GM12878 (cell line): ENCODE data around the gene GANC. TPM values are rescaled to one million over a fixed set of nuclear protein-coding genes. Genes with fewer than 3 reads are reported as not detected.

ENCODE experiments used
- ATAC-seq: fragments of 200-7000 bp; cut with Tn5 transposase; 3 replicates; pipeline ENCODE4 v1.9.1; 2020; ENCODE audit warnings: mild to moderate bottlenecking, moderate library complexity
- BruUV-seq: library from RNA; stranded (reverse); fragments of 400-500 nt; replicated peaks from 2 replicates; lab custom pipeline; 2021; lab: Mats Ljungman, UMichigan
- CTCF ChIA-PET: fragments of 300-600 bp; sonication (Branson Sonifier 250); formaldehyde crosslinking; extraction: SDS; loops from one replicate; lab custom pipeline; 2021; ENCODE audit warnings: inconsistent platforms; lab: Yijun Ruan, JAX
- POLR2A ChIA-PET: fragments of 350-600 bp; formaldehyde crosslinking; extraction: SDS; loops from one replicate; lab custom pipeline; 2021; ENCODE audit warnings: inconsistent platforms; lab: Charles Lee
- RAD21 ChIA-PET: fragments of 300-600 bp; sonication (Branson Sonifier 250); formaldehyde crosslinking; loops from one replicate; lab custom pipeline; 2023; ENCODE audit warnings: antibody characterized with exemption; ENCODE audit not compliant: unreplicated experiment; lab: Charles Lee
- SMC1A ChIA-PET: fragments of 300-600 bp; sonication (Branson Sonifier 250); formaldehyde crosslinking; loops from one replicate; lab custom pipeline; 2023; ENCODE audit not compliant: unreplicated experiment, uncharacterized antibody; lab: Charles Lee
- DNase-seq: peaks from one replicate; pipeline ENCODE4 v3.0.0-alpha.2; 2011; ENCODE audit warnings: low read depth, low spot score
- FAIRE-seq: peaks from 3 replicates; lab custom pipeline; 2011; peaks lifted over from hg19 to GRCh38; lab: Jason Lieb, UNC
- H2AFZ ChIP-seq: 2 replicates; pipeline ENCODE4 v1.6.0; 2011; ENCODE audit warnings: low read depth, low read length, control low read depth; ENCODE audit not compliant: control insufficient read depth
- H3K27ac ChIP-seq: 2 replicates; pipeline ENCODE4 v1.5.1; 2011; ENCODE audit warnings: control low read depth; ENCODE audit not compliant: control insufficient read depth, insufficient read depth
- H3K27me3 ChIP-seq, 2 experiments: replicated peaks in 1 of 2; 2 replicates each; pipeline versions ENCODE4 v1.6.0 to v1.6.1; 2011; ENCODE audit warnings: low read length in 1 of 2; ENCODE audit not compliant: control insufficient read depth in 2 of 2, insufficient read depth in 2 of 2
- H3K36me3 ChIP-seq, 2 experiments: 2 replicates each; pipeline ENCODE4 v1.5.1; 2011; ENCODE audit warnings: low read length in 1 of 2; ENCODE audit not compliant: control insufficient read depth in 2 of 2, insufficient read depth in 2 of 2
- H3K4me1 ChIP-seq: 2 replicates; pipeline ENCODE4 v1.6.1; 2011; ENCODE audit warnings: mild to moderate bottlenecking, low read length, moderate library complexity, mixed read lengths; ENCODE audit not compliant: control insufficient read depth, insufficient read depth
- H3K4me2 ChIP-seq: 2 replicates; pipeline ENCODE4 v1.6.0; 2011; ENCODE audit warnings: control low read depth; ENCODE audit not compliant: control insufficient read depth, insufficient read depth
- H3K4me3 ChIP-seq: fragments of 200-600 bp; sonication (generic); 2 replicates; pipeline ENCODE4 v1.5.1; 2016
- H3K79me2 ChIP-seq: 2 replicates; pipeline ENCODE4 v1.6.0; 2011; ENCODE audit warnings: low read length; ENCODE audit not compliant: control insufficient read depth, insufficient read depth
- H3K9ac ChIP-seq: 2 replicates; pipeline ENCODE4 v1.8.0; 2011; ENCODE audit warnings: low read length, control low read depth, mixed read lengths; ENCODE audit not compliant: control insufficient read depth, insufficient read depth
- H3K9me3 ChIP-seq: replicated peaks from 3 replicates; pipeline ENCODE4 v1.5.1; 2011; ENCODE audit warnings: mild to moderate bottlenecking, low read length; ENCODE audit not compliant: control insufficient read depth, insufficient read depth
- H4K20me1 ChIP-seq: 2 replicates; pipeline ENCODE4 v1.6.0; 2011; ENCODE audit not compliant: control insufficient read depth, insufficient read depth
- EP300 ChIP-seq, 2 experiments: fragments of 150-350 bp in 1 of 2; IDR thresholded peaks; 2 replicates each; pipeline ENCODE4 v1.6.1; 2011 to 2012; ENCODE audit warnings: low read depth in 2 of 2, low read length in 2 of 2, borderline replicate concordance in 1 of 2, improper control_type of control experiment in 1 of 2, inconsistent platforms in 1 of 2; ENCODE audit not compliant: control insufficient read depth in 1 of 2
- KDM1A ChIP-seq: fragments of 200-600 bp; sonication (generic); IDR thresholded peaks from 2 replicates; pipeline ENCODE4 v1.6.1; 2016; ENCODE audit warnings: borderline replicate concordance
- MTA3 ChIP-seq: IDR thresholded peaks from 2 replicates; pipeline ENCODE4 v1.6.1; 2012; ENCODE audit warnings: low read length, inconsistent platforms, borderline replicate concordance
- NR2F1 ChIP-seq: fragments of 450-650 bp; conservative IDR thresholded peaks from 2 replicates; pipeline ENCODE4 v1.6.1; 2017; ENCODE audit warnings: mild to moderate bottlenecking
- SMC3 ChIP-seq: IDR thresholded peaks from 2 replicates; pipeline ENCODE4 v1.6.1; 2011; ENCODE audit warnings: low read length, improper control_type of control experiment, borderline replicate concordance
- TAF1 ChIP-seq: IDR thresholded peaks from 2 replicates; pipeline ENCODE4 v1.6.1; 2011; ENCODE audit warnings: mild to moderate bottlenecking, low read depth, low read length, borderline replicate concordance
- WRNIP1 ChIP-seq: IDR thresholded peaks from 2 replicates; pipeline ENCODE4 v1.6.1; 2011; ENCODE audit warnings: low read depth, low read length, improper control_type of control experiment, borderline replicate concordance
- ZBTB4 ChIP-seq: fragments of 450-650 bp; formaldehyde crosslinking; IDR thresholded peaks from 2 replicates; pipeline ENCODE4 v1.4.0; 2022; ENCODE audit warnings: mild to moderate bottlenecking, moderate library complexity
- ZNF274 ChIP-seq: IDR thresholded peaks from one replicate; pipeline ENCODE4 v1.8.0; 2011; ENCODE audit not compliant: insufficient read length, insufficient read depth
- WGBS: methylation state at CpG from one replicate; pipeline ENCODE4 v1.1.6; 2016; ENCODE audit warnings: low lambda C conversion rate; ENCODE audit not compliant: insufficient replicate concordance, insufficient coverage; ENCODE audit errors: missing lambda C conversion rate; 5-methylcytosine and 5-hydroxymethylcytosine counted together
- in situ Hi-C: fragments of 300-500 bp; cut with MboI; formaldehyde crosslinking; loops from 9 replicates; pipeline ENCODE4 v1.14.3; 2018; ENCODE audit warnings: mixed read lengths
- intact Hi-C: fragments of 100-400 bp; cut with micrococcal nuclease; formaldehyde crosslinking; loops from one replicate; pipeline ENCODE4 v1.14.2; 2022; ENCODE audit not compliant: unreplicated experiment
- polyA plus RNA-seq, 11 experiments: library from polyadenylated mRNA; depleted of rRNA in 4 of 11; unstranded in 6 of 11; stranded (reverse) in 5 of 11; fragments of >200 nt; fragmentation: Nextera tagmentation in 4 of 11; fragmentation: Illumina TruSeq in 1 of 11; extraction: Ambion mirVana in 4 of 11; extraction: Trizol in 1 of 11; gene quantifications; 1 replicate in 1 of 11; 2 replicates in 10 of 11; pipeline versions ENCODE4 v1.2.1 to v1.2.3, GENCODE V29; 2011 to 2016; ENCODE audit warnings: inconsistent platforms in 2 of 11, missing spikeins in 2 of 11, low read depth in 1 of 11
- total RNA-seq, 4 experiments: library from RNA; depleted of rRNA in 3 of 4; stranded (reverse); fragments of >200 nt in 3 of 4; fragmentation: Illumina TruSeq in 1 of 4; extraction: Trizol in 1 of 4; gene quantifications; 2 replicates each; pipeline versions ENCODE4 v1.2.1 to v1.2.3, GENCODE V29; 2013 to 2021
- TF ChIP-seq, protein P1 (sequence below): fragments of 450-650 bp; IDR thresholded peaks from 2 replicates; pipeline ENCODE4 v1.6.1; 2017; ENCODE audit warnings: mild to moderate bottlenecking, moderate library complexity
- TF ChIP-seq, protein P2 (sequence below): fragments of 450-650 bp; IDR thresholded peaks from 2 replicates; pipeline ENCODE4 v1.6.1; 2016; ENCODE audit warnings: mild to moderate bottlenecking
- TF ChIP-seq, protein P3 (sequence below): IDR thresholded peaks from 2 replicates; pipeline ENCODE4 v1.6.1; 2012; ENCODE audit warnings: low read depth, low read length, improper control_type of control experiment

GANC gene
- total and polyA plus RNA-seq, 10 of the 15 experiments (the other 5 are each of a cell fraction or from before 2014, with no cell fraction given) = 11.3 to 35.3 (median 23.0) TPM

DNA sequence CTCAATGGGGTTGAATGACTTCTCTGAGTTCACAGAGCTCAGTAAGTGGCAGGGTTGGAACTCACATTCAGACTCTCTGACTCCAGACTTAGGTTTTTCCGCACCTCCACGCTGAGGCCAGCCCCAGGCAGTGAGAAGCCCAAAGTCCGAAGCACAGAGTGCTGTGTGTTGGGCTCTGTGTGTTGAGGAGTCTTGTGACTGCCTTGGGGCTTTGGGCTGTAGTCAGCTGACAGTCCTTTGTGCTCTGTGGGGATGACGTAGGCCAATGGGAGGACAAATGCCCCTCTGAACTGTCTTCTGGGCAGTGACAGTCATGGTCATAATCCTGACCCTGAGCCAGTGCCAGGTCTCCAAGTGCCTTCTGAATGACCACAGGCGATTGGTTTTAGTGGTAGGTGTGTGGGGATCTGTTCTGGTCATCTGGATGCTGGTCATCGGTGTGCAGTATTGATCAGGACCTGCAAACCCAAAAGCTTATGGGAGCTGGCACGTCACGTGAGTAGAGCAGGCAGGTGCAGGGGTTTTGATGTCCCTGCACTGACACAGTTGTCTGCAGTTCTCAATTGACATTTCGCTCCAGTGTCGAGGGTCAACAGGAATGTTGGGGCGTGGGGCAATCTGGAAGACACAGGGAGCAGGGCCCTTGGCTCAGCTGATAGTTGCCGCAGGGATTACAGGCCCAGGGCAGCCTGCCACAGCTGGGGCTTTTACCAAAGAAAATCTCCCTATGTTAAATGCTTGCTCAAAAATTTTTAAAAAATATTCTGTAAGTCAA, 131.6 kb downstream of the GANC start (continued):
- TF ChIP-seq, protein P1, sequence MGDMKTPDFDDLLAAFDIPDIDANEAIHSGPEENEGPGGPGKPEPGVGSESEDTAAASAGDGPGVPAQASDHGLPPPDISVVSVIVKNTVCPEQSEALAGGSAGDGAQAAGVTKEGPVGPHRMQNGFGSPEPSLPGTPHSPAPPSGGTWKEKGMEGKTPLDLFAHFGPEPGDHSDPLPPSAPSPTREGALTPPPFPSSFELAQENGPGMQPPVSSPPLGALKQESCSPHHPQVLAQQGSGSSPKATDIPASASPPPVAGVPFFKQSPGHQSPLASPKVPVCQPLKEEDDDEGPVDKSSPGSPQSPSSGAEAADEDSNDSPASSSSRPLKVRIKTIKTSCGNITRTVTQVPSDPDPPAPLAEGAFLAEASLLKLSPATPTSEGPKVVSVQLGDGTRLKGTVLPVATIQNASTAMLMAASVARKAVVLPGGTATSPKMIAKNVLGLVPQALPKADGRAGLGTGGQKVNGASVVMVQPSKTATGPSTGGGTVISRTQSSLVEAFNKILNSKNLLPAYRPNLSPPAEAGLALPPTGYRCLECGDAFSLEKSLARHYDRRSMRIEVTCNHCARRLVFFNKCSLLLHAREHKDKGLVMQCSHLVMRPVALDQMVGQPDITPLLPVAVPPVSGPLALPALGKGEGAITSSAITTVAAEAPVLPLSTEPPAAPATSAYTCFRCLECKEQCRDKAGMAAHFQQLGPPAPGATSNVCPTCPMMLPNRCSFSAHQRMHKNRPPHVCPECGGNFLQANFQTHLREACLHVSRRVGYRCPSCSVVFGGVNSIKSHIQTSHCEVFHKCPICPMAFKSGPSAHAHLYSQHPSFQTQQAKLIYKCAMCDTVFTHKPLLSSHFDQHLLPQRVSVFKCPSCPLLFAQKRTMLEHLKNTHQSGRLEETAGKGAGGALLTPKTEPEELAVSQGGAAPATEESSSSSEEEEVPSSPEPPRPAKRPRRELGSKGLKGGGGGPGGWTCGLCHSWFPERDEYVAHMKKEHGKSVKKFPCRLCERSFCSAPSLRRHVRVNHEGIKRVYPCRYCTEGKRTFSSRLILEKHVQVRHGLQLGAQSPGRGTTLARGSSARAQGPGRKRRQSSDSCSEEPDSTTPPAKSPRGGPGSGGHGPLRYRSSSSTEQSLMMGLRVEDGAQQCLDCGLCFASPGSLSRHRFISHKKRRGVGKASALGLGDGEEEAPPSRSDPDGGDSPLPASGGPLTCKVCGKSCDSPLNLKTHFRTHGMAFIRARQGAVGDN = no peak
- TF ChIP-seq TAF1 = no peak

GRCh38 chr15:42405863-42406482, 133.0 kb downstream of the GANC start:
- RAD21 ChIA-PET = interaction anchor here (0.6 kb wide), 1 partner anchor 270 kb away, joined by 5 read pairs; no protein-coding TSS in a partner anchor
- intact Hi-C loops = no loop called here
- Histone ChIP-seq H2AFZ (no peak overlapping the region), H4K20me1 (no peaks in the 10 kb centered on the region), H3K27ac (no peak overlapping the region), H3K36me3 (no peaks in the 10 kb centered on the region), H3K9ac (no peak overlapping the region), H3K4me2 (no peak overlapping the region), H3K9me3 (no peaks in the 10 kb centered on the region; the same call in 2 of the 3 replicates), H3K4me1 (peaks cover 14% of the 10 kb centered on the region), H3K79me2 (no peaks in the 10 kb centered on the region), H3K27me3 (no peaks in the 10 kb centered on the region), H3K4me3 (no peak overlapping the region)
- no peak for DNase-seq
- CTCF ChIA-PET = no interaction called here
- 88% methylated on average over 6 of the region's 6 CpGs for WGBS
- in situ Hi-C loops = no loop called here
- SMC1A ChIA-PET = no interaction called here
- no peak for ATAC-seq
- POLR2A ChIA-PET = no interaction called here
- no peak for FAIRE-seq
- BruUV-seq = no TSS peak
- no peak for TF ChIP-seq EP300 (IDR thresholded peaks at IDR 0.05; ENCODE audit: borderline replicate concordance in 1 of 2, control insufficient read depth in 1 of 2, low read depth in 2 of 2, low read length in 2 of 2)
- no peak for TF ChIP-seq ZNF274
- no peak for TF ChIP-seq WRNIP1
- TF ChIP-seq, protein P2, sequence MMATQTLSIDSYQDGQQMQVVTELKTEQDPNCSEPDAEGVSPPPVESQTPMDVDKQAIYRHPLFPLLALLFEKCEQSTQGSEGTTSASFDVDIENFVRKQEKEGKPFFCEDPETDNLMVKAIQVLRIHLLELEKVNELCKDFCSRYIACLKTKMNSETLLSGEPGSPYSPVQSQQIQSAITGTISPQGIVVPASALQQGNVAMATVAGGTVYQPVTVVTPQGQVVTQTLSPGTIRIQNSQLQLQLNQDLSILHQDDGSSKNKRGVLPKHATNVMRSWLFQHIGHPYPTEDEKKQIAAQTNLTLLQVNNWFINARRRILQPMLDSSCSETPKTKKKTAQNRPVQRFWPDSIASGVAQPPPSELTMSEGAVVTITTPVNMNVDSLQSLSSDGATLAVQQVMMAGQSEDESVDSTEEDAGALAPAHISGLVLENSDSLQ = no peak
- no peak for TF ChIP-seq KDM1A
- TF ChIP-seq ZBTB4 (CRISPR knock-in tag) = no peak
- TF ChIP-seq, protein P3, sequence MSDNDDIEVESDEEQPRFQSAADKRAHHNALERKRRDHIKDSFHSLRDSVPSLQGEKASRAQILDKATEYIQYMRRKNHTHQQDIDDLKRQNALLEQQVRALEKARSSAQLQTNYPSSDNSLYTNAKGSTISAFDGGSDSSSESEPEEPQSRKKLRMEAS = no peak
- no peak for TF ChIP-seq SMC3
- no peak for TF ChIP-seq MTA3
- no peak for TF ChIP-seq NR2F1
